Activated T-cell treated with anti-CD3 and anti-CD28 coated beads for 24 hours (primary cell): ENCODE measurements around the gene TGM3.

Experiments used
- DNase-seq: peaks from one replicate; pipeline ENCODE4 v3.0.0-alpha.2; 2020; ENCODE audit warnings: low read depth

TGM3 gene

DNA sequence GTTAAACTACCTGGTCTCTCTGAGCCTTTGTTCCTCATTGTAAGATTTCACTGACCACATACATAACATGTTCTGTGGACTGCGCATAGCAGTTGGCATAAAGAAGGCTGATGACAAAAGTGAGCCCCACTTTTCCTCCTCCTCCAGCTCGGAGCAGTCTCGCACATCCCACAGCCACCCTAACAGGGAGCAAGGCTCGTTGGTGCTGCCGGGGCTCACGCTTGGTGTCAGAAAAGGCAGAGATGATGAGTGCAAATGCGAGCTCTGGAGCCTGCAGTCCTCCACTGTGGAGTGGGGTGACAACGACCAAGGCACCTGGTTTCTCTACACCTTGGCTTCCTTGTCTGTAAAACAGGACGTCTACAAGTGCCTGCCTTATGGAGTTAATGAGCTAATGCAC lies 9.7 kb downstream of the TGM3 start:
- DNase-seq = no peak

GRCh38 chr20:2305946-2306345 lies 10.1 kb downstream of the TGM3 start:
- DNase-seq = no peak

GRCh38 chr20:2307136-2307535 lies 11.3 kb downstream of the TGM3 start:
- DNase-seq = no peak

GRCh38 chr20:2311329-2311728 lies 15.5 kb downstream of the TGM3 start:
- DNase-seq = no peak

- no peak for DNase-seq
These were observed 17.1 kb downstream of the TGM3 start for GRCh38 chr20:2312876-2313275.

GRCh38 chr20:2313316-2313715 lies 17.5 kb downstream of the TGM3 start:
- no peak for DNase-seq

DNA sequence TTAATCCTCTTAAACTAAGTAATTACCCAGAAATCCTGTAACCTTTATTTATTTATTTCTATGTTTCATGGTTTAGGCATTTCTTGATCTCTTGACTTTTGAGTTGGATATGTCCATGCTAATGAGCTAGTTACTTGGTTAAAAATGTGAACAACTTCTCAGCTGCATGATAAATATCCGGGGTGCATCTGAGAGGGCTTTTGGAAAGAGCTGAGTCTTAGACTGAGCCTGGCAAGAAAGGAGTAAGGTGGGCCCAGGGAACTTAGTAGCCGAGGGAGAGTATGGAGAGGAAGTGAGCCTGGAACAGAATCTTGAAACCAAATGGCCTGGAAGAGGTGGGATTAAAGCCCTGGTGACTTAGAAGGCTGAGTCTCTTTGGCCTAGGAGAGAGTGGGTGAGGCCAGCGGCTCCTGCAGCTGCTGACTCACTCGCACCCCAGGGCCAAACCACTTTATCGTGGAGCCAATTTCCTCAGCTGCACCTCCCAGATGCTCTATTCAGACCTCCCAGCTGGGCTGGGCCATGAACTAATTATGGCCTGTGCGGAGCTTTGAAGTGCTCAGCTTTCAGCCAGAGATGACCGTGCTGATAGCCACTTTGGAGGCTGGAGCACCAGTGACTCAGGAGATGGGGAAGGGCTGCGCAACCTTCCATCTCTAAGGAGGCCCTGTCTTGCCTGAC lies 19.1 kb downstream of the TGM3 start:
- DNase-seq = no peak

- DNase-seq = no peak
These were observed 19.6 kb downstream of the TGM3 start for GRCh38 chr20:2315440-2315778.

DNA sequence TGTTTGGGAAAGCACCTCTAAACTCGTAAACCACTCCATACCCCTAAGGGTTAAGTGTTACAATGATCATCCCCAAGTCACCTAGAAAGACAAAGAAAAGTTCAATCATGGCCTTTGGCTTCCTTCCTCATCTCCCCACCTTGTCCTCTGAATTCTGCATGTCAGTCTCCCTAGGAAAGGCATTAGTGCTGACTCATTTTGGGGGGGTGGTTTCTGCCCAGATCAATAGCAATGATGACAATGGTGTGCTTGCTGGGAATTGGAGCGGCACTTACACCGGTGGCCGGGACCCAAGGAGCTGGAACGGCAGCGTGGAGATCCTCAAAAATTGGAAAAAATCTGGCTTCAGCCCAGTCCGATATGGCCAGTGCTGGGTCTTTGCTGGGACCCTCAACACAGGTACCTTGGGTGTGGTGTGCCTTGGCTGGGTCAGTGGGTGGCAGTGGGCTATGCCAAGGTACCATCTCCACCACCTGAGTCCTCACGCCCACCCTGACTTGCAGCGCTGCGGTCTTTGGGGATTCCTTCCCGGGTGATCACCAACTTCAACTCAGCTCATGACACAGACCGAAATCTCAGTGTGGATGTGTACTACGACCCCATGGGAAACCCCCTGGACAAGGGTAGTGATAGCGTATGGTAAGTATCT lies 21.2 kb downstream of the TGM3 start:
- DNase-seq = no peak

DNA sequence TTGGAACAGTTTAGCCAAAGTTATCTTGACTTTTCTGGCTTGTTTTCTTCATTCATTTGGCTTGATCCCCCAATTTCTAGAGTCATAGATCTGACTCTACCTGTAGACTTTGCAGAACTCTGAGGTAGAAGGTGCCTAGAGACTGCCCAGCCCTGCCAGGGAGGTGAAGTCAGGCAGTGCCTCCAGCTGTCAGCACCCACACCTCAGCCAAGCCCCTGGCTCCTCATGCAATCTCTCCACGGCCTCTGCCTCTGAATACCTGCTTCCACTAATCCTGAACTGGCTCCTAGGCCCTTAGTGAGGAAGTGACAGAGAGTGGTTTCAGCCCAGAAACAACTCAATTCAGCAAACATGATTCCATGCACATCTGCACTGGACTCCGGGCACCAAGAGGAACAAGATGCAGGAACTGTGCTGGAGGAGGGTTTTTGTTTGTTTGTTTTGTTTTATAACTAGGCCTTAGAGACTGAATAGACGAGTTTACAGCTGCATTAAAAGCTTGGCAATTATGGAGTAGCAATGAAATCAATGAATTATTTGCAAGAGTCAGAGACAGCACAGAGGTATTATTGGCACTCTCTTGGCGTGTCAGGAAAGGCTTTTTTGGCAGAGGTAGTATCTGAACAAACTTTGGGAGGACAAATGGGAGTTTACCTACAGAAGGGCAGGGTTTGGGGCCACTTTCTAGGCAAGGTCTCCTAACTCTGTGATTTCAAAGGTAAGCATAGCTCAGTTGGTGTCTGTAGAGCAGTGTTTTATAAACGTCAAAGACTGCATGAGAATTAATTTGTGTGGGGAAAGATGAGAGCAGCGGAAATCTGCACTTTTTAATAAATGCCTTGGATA lies 25.2 kb downstream of the TGM3 start:
- DNase-seq = no peak

DNA sequence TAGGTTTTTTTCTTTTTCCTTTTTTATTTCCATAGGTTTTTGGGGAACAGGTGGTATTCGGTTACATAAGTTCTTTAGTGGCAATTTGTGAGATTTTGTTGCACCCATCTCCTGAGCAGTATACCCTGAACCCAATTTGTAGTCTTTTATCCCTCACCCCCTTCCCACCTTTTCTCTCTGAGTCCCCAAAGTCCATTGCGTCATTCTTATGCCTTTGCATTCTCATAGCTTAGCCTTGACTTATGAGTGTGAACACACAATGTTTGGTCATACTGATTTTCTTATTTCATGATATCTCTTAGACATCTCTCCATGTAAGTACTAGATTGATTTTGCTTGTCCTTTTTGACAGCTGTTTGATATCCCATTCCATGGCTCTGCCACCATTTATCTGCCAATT lies 27.2 kb downstream of the TGM3 start:
- DNase-seq = no peak

DNA sequence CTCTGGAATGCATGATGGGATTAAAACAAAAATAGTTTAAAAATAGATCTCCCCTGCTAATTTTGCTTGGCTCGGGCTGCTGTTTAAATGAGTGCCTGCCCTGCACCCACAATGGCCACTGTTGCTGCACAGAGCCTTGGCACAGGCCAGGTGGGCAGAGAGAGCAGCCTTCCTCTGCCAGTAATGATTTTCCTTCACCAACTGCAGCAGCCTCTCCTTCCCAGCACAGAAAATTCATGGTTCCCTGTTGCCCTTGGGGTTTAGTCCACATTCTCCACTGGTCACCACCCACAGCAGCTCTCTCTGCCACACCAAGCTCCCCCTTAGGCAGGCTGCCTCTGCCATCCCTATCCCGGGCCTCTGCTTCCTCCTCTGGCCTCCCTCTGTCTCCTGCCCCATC lies 30.2 kb downstream of the TGM3 start:
- no peak for DNase-seq

- DNase-seq = no peak
These were observed 32.1 kb downstream of the TGM3 start for GRCh38 chr20:2327620-2328555.

DNA sequence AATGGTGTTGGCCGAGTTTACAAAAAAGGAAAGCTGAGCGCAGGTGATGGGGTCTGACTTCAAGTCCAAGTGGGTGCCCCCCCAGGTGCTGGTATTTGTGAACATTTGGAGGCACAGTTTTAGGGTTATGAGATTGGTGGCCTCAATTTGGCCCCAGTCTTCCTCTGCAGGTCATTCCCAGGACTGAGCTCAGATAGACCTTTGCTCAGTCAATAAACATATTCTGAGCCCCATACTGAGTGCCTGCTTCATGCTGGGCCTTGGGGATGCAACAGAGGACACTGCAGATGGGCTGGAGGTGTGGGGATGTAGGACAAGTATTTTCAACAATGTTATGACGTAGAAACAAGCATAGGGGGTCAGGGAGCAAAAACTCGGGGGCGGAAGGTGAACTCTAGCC lies 33.5 kb downstream of the TGM3 start:
- no peak for DNase-seq

DNA sequence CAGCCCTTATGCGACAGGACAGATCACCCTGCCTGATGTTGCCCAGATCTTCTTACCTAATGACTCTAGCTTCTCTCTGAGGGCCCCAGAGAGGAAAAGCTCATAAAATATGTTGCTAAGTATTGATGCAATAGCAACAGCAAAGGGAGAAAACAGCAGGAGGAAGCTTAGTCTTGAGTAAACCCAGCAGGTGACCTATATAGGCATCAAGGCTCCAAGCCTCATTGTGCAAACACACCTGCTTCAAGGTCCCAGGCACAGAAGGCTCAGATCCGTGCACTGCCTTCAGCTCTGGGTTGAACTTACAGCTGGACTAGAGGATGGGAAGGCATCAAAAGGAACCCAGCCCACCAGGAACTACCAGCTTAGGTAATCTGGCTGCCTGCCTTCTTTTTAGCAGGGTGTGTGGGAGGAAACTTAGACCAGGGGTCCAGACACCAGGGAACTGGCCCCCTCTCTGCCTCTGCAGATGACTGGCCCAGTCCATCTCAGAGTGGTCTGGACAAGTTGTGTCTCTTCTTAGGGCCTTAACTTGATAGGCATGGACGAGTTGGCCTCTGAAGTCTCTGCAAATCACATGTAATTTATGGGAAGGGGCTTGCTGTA lies 34.4 kb downstream of the TGM3 start:
- DNase-seq = no peak

- no peak for DNase-seq
These were observed 35.3 kb downstream of the TGM3 start for GRCh38 chr20:2331106-2331505.

DNA sequence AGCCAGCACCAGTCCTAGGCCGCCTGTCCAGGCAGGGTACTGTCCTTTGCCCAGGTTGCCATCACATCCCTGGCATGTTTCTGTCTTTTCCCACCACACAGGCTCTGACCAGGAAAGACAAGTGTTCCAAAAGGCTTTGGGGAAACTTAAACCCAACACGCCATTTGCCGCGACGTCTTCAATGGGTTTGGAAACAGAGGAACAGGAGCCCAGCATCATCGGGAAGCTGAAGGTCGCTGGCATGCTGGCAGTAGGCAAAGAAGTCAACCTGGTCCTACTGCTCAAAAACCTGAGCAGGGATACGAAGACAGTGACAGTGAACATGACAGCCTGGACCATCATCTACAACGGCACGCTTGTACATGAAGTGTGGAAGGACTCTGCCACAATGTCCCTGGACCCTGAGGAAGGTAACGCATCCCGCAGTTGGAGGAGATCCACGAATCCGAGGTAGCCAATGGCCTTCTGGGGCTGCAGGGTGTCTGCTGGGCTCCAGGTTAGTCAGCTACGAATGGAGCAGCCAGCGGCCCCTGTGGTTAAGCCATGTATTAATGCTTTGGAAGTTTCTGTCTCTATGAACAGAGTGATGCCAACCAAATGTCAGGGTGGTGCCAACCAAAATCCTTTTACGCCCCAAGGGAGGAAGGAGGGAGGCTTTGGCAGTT lies 36.2 kb downstream of the TGM3 start:
- no peak for DNase-seq

DNA sequence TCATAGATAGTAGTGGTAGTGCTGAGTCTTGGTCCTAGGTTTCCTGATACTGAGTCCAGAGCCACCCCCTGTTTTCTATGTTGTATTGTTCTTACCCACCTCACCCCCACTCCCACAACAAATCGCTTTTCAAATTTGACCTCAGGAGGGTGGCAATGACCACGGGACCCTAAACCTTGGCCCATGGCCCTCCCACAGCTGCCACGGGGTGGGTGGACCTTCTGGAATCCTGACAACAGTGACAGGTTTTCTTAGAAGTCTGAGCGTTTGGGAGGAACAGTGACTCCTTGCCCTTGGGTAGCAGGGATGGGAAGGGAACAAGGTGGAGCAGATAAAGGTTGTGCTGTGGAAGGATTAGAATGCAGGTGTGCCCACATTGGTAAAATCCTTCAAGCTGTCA lies 36.9 kb downstream of the TGM3 start:
- no peak for DNase-seq

- no peak for DNase-seq
These were observed 38.0 kb downstream of the TGM3 start for GRCh38 chr20:2333821-2334220.

GRCh38 chr20:2335096-2335870 lies 39.5 kb downstream of the TGM3 start:
- DNase-seq = no peak
